Measurements from ENCODE around the gene GNAQ.

GRCh38 chr9:77847626-77848025, 184.0 kb downstream of the GNAQ start:
- TF ChIP-seq, protein P1, sequence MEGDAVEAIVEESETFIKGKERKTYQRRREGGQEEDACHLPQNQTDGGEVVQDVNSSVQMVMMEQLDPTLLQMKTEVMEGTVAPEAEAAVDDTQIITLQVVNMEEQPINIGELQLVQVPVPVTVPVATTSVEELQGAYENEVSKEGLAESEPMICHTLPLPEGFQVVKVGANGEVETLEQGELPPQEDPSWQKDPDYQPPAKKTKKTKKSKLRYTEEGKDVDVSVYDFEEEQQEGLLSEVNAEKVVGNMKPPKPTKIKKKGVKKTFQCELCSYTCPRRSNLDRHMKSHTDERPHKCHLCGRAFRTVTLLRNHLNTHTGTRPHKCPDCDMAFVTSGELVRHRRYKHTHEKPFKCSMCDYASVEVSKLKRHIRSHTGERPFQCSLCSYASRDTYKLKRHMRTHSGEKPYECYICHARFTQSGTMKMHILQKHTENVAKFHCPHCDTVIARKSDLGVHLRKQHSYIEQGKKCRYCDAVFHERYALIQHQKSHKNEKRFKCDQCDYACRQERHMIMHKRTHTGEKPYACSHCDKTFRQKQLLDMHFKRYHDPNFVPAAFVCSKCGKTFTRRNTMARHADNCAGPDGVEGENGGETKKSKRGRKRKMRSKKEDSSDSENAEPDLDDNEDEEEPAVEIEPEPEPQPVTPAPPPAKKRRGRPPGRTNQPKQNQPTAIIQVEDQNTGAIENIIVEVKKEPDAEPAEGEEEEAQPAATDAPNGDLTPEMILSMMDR (IDR thresholded peaks at IDR 0.05), result no peak
- TF ChIP-seq POLR2A (IDR thresholded peaks at IDR 0.05), result no peak
